HG03565 (cell line): ENCODE results near the gene ANKRD37.

Experiments used
- ATAC-seq: cut with Tn5 transposase; IDR thresholded peaks from one replicate; pipeline ENCODE4 v1.9.1; 2021; ENCODE audit warnings: mild to moderate bottlenecking, moderate library complexity; ENCODE audit not compliant: unreplicated experiment

Gene ANKRD37

DNA sequence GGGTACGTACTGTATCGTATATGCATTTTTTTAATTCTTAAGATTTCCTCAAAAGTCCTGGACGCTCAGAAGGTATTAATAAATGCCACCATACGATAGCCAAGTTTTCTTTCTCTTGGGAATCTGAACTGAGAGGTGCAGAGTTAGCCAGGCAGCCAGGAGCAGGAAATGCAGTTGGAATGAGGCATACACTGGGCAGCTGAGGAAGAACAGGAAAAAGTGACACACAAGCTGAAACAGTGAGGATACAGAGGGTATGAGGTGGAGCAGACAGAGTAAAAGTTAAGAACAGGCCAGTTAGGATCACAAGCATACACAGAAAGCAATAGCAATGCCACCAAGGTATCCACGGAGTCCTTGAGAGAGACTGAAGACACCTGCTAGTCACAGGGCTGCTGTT, 15.8 kb downstream of the ANKRD37 start:
- no peak for ATAC-seq

GRCh38 chr4:185416955-185417354, 20.3 kb downstream of the ANKRD37 start:
- no peak for ATAC-seq

DNA sequence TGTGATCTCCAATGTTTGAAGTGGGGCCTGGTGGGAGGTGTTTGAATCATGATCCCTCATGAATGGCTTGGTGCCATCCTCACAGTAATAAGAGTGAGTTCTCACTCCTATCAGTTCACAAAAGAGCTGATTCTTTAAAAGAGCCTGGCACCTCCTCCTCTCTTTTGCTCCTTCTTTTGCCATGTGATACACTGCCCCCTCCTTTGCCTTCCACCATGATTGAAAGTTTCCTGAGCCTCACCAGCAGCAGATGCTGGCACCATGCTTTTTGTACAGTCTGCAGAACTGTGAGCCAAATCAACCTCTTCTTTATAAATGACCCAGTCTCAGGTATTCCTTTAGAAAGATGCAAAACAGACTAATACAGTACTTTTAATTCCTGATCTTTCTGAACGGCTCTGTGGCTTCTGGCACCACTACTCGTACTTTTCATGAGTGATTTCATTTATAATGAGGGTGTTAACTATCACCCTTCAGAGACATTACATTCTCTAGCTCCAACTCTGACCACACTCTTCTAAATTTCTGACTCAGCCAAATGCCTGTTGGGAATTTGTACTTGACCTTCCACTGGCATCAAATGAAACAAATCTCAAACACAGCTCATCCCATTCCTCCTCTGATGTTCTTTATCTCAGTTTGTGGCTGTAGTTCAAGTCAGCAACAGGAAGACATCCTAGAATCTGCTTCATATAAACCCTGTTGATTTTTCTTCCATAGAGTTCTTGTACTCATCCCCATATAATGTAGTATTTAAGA, 24.9 kb downstream of the ANKRD37 start:
- ATAC-seq: no peak

GRCh38 chr4:185424905-185425646, 28.4 kb downstream of the ANKRD37 start:
- no peak for ATAC-seq

DNA sequence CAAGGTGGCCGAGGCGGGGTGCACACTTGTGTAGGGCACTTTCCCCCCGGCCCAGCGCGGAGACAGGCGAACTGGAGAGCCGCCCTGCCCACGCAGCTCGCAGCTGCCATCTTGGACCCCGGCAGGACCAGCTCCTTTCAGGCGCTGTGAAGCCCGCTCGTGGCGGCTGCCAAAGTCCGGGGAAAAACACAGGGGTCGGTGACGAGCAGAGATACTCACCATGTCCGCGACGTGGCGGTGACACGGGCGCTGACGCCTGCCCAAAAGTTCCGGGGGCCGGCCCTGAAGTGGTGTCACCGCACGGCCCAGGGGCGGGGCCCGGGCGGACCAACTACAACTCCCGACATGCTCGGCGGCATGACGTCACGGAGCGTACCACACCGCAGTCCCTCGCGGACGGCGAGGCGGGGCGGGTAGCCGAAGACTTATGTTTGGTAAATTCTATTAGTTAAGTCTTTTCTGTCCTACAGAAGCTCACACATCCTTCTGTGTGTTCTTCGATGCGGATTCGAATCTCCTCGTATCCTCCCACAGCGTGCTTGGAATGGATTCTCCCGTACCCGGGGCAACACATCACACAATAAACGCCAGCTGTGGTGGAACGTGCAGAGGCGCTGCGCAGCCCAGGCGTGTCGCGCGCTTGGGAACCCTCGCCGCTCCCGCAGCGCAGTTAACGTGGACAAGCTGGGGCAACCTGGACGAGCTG, 29.2 kb downstream of the ANKRD37 start, which contains the start of gene UFSP2:
UFSP2 (minus strand) TSS at position 318 of the 706 bp plus-strand sequence; CDS start at position 222, 96 bp downstream.
- peak; percentile 89 for ATAC-seq

DNA sequence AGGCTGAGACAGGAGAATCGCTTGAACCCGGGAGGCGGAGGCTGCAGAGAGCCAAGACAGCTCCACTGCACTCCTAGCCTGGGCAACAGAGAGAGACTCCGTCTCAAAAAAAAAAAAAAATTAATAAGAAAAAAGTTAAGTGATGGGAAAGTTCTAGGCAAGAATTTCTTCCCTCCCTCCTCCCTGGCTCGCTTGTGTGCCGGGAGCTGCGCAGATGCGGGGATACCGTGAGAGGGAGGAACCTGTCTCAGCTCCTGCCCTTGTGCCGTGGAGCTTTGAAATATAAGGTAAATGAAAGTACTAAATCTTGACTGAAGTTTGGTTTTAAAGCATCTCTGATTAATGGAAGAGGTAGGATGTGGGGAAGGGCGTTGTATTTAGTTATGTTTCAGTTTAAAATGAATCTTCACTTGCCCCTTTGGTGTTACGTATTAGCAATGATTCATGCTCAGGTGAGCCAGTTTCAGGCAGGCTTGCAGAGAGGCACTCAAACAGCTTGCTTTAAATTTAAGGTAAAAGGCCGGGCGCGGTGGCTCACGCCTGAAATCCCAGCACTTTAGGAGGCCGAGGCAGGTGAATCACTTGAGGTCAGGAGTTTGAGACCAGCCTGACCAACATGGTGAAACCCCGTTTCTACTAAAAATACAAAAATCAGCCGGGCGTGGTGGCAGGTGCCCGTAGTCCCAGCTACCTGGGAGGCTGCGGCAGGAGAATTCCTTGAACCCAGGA, 30.5 kb downstream of the ANKRD37 start:
- ATAC-seq: no peak

GRCh38 chr4:185429660-185430059, 33.0 kb downstream of the ANKRD37 start:
- ATAC-seq: no peak

- ATAC-seq: no peak
These were observed 38.8 kb downstream of the ANKRD37 start for GRCh38 chr4:185435466-185435865.

DNA sequence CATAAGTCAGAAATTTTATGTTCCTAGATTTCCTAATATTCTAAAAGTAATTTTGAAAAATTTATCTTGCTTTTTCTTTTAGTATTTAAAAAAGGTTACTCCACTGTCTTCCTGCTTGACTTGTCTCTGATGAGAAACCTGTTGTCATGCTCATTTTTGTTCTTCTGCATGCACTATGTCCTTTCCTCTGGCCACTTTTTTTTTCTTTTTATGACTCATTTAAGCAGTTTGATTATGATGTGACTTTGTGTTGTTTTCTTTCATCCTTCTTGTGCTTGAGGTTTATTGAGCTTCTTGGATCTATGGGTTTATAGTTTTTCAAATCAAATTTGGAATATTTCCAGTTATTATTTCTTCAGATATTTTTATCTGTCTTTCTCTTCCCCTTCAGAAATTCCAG, 41.2 kb downstream of the ANKRD37 start:
- ATAC-seq: peak; percentile 85

DNA sequence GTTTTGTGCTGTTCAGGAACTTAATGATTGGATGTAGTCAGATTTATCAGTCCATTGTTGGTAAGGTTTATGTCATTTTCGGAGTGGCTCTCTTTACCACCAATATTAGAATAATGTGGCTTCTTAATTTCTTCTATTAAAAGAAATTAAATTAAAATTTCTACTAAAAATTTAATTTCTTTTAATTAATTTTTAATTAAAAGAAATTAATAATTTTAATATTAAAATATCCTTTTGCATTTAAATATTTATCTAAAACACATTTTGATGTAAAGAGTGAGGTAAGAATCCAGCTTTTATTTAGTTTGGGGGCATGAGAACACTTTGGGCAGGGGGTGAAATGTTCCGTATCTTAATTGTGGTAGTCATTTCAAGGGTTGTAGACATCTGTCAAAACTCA, 44.8 kb downstream of the ANKRD37 start:
- ATAC-seq: no peak

DNA sequence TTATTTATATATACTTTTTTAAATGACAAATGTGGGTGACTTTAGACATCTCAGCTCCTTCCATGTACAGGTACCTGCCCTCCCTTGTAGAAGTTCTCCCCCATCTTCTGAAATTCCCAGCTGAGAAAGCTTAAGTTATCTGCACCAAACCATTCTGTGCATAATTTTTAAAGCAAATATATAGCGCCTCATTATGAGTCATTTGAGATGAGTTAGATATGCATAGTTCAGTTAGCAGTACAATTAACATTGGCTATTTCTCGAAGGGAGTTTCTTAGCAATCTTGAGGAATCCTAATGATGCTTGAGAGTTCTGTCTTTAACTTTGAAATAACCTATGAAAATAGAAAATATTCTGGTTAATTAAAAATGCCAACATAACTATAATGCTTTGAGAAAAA, 48.6 kb downstream of the ANKRD37 start:
- no peak for ATAC-seq
